Sigmoid colon (tissue), 4 donors: ENCODE measurements around the gene PROM2.

ENCODE experiments used
- POLR2A ChIP-seq, 2 donors: fragments of 450-650 bp; IDR thresholded peaks; one replicate each; pipeline ENCODE4 v1.6.1; 2016; ENCODE audit warnings: antibody characterized with exemption in 2 of 2, mild to moderate bottlenecking in 2 of 2, moderate library complexity in 2 of 2
- POLR2AphosphoS5 ChIP-seq, 4 donors: sonication (generic); formaldehyde crosslinking; IDR thresholded peaks; one replicate each; pipeline ENCODE4 v1.6.1; 2017; ENCODE audit warnings: antibody characterized with exemption in 4 of 4
- TF ChIP-seq, protein P1 (sequence below), 4 experiments: fragments of 450-650 bp in 3 of 4; fragments of 200-600 bp in 1 of 4; IDR thresholded peaks; one replicate each; pipeline ENCODE4 v1.5.1; 2016 to 2019; ENCODE audit warnings: antibody characterized with exemption in 4 of 4, mild to moderate bottlenecking in 3 of 4, moderate library complexity in 2 of 4

DNA sequence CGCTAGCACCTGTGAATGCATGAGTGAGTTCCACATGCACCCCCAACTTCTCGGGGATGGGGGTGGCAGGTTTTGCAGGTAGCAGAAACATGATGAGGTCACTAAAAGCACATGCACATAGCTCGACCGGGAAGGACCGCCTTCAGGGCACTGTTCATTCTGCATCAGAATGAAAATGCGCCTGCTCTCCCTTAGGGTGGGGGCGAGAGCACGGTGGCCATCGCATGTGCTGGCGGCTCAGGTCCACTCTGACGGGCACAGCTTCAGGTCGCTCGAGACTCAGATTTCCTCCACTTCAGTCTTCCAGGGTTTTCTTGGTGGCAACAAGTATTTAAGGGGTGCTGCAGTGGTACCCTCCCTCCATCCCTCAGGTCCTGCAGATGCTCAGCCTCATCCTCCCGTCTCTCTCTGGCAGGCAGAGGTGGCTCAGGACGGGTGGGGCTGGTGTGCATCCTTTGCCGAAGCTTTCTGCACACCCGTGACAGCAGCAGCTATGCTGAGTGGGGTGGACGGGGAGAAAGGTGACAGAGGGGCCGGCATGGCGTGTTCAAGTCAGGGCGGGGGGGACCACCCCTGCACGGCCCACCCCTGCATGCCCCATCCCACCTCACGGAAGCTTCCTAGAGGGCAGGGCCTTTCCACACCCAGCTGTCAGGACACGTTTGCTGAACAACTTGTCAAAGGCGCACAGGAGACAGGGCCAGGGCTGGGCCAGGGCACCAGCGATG, 37.7 kb downstream of the PROM2 start:
- TF ChIP-seq POLR2A (IDR thresholded peaks at IDR 0.05) (no peak), POLR2AphosphoS5 (IDR thresholded peaks at IDR 0.05) (no peak)
- TF ChIP-seq, protein P1, sequence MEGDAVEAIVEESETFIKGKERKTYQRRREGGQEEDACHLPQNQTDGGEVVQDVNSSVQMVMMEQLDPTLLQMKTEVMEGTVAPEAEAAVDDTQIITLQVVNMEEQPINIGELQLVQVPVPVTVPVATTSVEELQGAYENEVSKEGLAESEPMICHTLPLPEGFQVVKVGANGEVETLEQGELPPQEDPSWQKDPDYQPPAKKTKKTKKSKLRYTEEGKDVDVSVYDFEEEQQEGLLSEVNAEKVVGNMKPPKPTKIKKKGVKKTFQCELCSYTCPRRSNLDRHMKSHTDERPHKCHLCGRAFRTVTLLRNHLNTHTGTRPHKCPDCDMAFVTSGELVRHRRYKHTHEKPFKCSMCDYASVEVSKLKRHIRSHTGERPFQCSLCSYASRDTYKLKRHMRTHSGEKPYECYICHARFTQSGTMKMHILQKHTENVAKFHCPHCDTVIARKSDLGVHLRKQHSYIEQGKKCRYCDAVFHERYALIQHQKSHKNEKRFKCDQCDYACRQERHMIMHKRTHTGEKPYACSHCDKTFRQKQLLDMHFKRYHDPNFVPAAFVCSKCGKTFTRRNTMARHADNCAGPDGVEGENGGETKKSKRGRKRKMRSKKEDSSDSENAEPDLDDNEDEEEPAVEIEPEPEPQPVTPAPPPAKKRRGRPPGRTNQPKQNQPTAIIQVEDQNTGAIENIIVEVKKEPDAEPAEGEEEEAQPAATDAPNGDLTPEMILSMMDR (IDR thresholded peaks at IDR 0.05), result no peak
